ENCODE data around the gene TMEM161A.
"Not testable (repeated sequence)": the region's sequence is repeated elsewhere in the genome, so short reads cannot be mapped to it uniquely, and the experiment has no call there.

The TMEM161A gene

DNA sequence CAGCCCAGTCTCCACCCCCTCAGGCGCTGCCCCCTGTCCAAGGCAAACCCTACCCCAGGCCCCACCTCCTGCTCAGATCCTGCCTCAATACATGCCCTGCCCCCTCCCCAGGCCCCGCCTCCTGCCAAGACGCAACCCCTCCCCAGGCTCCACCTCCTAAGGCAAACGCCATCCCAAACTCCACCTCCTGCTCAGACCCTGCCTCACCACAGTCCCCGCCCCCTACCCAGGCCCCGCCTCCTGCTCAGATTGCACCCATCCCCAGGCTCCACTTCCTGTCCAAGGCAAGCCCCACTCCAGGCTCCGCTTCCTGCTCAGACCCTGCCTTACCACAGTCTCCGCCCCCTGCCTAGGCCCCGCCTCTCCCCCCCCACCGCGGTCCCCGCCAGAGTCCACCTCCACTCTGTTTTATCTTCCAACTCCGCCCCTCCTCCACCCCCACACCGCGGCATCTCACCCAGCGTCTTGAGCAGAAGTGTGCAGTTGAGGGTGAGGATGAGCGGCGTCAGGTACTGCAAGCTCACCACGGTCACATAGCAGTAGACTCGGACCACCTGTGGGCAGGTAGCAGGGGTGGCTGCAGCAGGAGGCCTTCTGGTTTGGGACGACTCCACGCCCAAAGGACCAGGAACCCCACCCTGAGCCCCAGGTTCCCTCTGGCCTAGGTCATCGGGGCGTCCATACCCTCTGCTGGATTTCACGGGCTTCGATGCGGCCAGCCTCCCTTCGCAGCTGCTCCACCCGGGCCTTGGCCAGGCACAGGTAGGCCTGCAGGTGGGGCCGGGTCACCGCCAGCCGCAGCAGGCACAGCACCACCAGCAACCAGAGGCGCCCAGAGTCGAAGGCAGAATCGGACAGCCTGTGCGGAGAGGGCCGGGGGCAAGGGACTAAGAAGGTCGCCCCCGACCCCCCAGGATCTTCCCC is 17.7 kb downstream of the TMEM161A start:
- no peak for DNase-seq

DNA sequence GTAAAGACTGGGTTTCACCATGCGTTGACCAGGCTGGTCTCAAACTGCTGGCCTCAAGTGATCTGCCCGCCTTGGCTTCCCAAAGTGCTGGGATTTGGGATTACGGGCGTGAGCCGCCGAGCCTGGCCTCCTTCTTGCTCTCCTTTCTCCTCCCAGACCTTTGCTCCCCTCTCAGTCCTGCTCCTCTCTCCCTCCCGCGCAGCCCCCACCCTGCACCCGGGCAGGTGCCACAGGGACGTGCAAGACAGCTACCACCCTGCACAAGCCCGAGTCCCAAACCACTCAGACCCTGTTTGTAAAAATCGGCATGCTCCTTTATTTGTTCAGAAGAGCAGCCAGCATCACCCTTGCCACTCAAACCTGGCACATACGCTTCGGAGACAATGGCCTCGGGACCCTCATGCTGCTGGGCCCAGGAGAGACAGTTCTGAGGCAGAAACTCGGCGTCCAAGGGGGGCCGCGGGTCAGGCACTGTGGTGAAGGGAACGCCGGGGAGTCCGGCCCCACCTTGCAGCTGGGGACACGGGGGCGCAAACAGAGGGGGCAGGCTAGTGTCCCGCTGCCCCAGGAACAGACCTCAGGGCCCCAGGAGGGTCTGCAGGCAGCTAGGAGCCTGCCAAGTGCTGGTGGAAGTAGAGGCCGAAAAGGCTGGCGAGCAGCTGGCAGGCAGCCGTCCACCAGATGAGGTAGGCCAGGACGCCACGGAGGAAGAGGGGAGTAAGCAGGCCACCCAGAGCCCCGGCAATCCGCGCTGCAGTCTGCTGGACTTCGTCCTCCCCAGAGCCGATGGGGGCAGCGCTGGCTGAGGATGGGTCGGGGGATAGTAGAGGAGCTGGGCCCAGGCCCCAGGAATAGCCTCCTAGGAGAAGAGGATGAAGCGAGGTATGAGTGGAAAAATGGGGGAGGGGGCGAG is 18.7 kb downstream of the TMEM161A start:
- no peak for DNase-seq

DNA sequence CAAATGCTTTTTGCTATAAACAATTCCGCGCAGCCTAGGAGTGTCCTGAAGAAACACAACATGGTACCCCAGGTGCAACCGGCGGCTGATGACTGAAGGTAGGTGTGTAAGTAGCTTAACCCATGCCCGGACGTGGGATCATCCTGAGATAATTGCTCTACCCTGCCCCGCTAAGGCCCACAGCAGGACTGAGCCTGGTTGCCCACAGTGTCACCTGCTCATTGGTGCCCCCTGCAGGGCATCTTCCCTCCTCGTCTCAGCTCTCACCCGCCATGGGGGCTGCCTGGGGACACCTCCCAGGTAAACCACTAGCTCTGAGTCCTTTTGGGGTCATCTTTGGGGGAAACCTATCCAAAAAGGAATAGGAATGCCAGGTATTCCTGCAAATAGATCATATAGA is 22.3 kb downstream of the TMEM161A start:
- DNase-seq = peak; percentile 50

DNA sequence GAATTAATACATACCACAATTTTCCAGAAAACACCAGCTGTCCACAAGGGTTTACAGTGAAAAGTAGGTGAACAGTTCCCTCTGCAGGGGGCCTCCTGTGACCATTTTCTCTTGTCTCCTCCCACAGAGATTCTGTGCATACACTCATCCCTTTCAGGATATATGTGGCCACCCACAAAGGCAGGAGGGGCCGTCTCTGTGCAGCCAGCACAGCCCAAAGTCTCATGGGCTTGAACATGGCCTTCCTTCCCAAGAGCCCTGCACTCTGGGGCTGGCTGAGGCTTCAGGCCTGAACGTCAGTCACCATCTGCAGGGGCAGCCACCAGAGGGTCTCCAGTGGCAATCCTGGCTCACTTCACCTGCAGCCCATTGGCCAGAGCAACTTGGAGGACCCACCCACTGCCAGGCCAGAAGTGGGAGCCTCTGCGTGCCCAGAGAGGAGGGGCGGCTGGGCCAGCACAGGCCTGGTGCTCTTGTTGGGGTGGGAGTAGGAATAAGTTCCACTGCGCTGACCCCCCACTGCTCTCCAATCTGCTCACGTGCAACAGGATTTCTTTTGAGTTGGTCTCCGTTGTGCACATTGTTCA is 25.1 kb downstream of the TMEM161A start:
- no peak for DNase-seq

DNA sequence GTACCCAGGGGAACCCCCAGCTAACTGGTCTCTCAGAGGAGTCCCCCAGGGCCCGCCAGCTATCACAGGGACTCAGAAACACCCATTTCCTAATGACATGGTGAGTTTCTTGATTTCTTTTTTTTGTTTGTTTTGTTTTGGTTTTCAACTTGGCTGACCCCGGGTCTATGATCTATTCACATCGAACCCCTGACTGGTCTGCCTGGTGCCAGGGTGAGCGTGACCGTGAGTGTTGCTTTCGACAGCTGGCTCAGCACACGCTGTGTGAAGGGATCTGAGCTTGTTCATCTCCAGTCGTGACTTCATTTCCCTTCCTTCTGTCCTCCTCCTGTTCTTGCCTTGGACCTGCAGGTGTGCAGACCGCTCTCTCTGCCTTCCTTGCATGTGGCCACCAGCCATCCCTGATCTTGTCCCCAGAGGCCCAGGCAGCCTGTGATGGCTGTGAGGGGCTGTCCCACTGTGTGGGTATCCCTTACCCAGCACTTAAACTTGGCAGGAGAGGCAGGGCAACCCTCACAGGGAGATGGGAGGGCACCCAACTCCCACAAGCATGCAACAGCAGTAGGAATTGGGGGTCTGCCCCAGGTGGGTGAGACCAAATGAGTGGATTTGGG is 26.2 kb downstream of the TMEM161A start:
- DNase-seq = no peak

DNA sequence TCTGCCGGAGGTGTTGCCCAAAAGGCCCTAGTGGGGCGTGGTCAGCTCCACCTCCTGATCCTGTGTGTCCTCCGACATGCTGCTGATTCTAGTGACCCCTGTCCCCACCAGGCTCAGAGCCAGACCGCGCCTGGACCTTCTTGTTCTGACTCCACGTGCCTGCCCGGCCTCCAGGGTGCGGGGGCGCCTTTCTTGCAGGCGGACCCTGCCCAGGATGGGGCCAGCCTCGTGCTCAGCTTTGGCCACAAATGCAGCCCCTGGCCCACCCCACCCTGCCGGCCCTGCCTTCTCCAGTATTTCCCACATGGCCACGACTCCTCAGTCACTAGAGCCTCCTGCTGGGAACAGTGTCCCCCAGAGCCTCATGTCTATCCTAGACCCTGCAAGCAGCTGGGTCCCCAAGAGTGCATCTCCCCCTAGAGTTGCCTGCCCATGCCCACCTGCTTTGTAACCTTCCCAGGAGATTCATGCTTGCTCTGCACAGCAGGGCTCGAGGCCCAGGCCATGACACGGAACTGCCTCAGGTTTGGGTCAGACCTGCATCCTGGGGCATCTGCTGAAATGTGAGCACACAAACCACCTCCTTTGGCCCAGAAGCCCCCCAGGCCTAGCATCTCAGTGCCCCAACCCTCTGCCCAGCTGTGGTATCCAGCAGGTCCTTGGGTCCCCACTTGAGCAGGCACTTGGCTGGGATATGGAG is 27.0 kb downstream of the TMEM161A start:
- DNase-seq = no peak

DNA sequence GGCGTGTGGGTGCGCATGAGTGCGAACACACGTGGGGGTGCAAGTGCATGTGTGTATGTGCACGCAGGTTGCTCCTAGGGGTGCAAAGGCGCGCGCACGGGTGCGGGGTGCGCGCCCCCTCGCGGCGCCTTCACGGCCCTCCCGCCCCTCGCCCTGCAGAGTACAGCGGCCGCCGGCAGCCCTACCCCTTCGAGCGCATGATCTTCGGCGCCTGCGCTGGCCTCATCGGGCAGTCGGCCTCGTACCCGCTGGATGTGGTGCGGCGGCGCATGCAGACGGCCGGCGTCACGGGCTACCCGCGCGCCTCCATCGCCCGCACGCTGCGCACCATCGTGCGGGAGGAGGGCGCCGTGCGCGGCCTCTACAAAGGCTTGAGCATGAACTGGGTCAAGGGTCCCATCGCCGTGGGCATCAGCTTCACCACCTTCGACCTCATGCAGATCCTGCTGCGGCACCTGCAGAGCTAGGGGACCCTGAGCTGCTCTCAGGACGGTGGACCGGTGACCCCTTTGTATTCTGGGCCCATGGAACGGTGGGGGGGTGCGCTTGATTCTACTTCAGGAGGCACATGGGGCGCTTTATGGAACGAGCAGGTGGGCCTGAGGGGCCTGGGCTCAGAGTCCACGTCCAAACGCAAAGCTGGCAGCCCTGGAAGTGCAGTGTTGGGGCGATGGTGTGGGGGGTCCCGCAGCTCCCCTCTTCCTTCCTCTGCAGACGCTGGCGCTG is 27.7 kb downstream of the TMEM161A start:
- no peak for DNase-seq

DNA sequence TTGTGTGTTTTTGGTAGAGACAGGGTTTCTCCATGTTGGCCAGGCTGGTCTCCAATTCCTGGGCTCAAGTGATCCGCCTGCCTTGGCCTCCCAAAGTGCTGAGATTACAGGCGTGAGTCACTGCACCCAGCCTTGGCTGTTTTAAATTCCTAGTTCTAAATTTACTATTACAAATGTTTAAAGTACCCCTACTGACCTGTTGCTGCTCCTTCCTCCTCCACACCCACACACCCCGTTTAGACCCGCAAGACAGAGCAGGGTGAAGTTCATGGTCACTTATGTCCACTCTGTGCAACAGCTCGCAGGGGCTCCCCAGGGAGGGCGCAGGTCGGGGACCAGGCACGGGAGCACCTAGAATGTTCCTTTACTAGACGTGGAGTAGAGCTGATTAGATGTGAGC is 28.7 kb downstream of the TMEM161A start:
- no peak for DNase-seq

DNA sequence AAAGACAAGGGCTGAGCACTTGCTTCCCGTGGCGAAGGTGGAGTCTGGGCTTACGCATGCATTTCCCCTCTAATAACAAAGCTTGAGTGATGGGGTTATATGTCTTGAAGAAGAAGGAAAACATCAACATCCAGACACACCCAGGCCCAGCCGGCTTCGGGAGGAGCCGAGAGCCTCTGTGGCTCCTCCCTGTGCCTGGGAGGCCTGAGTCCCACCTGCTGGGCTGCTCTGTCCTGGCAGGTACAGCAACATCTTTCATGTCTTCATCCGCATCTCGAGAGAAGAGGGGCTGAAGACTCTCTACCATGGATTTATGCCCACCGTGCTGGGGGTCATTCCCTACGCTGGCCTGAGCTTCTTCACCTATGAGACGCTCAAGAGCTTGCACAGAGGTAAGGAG is 30.6 kb downstream of the TMEM161A start:
- no peak for DNase-seq

DNA sequence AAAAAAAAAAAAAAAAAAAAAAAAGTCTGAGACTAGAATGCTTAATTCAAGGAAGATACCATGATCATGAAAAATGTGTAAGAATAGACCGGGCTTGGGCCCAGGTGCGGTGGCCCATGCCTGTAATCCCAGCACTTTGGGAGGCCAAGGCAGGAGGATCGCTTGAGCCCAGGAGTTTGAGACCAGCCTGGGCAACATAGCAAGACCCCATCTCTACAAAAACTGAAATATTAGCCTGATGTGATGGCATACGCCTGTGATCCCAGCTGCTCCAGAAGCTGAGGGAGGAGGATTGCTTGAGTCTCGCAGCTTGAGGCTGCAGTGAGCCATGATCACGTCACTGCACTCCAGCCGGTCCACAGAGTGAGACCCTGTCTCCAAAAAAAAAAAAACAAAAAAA is 31.3 kb downstream of the TMEM161A start:
- DNase-seq = not testable (repeated sequence)

DNA sequence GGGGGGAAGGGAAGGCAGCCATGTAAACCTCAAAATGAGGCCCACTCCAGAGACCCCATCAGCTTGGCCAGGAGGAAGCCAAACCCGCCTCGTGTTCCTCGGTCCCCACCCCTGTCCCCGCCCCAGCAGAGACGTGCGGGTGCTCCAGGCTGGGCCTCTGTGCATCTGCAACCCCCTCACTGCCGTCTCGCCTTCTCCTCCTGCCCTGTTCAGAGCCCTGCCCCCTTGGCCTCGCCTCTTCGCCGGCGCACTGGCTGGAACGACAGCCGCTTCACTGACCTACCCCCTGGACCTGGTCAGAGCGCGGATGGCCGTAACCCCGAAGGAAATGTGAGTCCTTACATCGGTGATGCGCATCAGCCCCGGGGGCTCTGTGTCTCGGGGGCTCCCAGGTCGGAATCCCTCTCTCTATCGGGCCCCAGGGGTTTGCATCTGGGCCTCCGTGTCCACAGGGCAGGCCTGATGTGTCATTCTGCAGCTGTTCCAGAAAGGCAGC is 32.2 kb downstream of the TMEM161A start:
- DNase-seq = no peak

DNA sequence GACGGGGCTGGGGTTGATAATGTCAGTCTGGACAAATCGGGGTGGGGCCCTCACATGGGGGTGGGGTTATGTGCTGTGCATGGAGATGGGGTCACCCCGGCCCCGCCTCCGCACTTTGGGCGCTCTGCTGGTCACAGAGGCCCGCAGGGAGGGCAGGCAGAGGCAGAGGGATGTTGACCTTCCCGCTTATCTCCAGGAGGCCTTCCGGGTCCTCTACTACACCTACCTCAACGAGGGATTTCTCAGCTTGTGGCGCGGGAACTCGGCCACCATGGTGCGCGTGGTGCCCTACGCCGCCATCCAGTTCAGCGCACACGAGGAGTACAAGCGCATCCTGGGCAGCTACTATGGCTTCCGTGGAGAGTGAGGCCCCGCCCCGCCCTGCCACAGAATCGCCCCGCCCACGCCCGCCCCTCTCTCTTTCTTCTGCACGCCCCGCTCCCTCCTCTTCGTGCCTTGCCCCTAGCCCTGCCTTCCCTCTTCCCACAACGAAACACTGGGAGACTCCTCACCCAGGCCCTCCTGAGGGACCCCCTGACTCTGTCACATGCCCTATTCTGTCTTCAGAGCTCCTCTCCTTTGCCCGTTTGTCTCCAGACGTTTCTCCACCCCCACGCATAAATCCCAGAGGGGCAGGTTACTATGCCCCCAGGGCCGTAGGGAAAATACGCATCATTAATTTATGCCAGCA is 32.8 kb downstream of the TMEM161A start:
- no peak for DNase-seq

DNA sequence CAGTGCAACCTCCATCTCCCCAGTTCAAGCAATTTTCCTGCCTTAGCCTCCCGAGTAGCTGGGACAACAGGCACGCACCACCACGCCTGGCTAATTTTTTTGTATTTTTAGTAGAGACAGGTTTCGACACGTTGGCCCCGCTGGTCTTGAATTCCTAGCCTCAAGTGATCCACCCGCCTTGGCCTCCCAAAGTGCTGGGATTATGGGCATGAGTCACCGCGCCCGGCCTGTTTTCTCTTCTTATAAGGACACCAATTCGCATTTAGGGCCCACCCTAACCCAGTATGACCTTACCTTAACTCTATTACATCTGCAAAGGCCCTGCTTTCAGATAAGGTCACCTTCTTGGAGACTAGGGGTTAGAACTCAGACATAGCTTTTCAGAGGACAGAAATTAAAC is 35.1 kb downstream of the TMEM161A start:
- DNase-seq = no peak

DNA sequence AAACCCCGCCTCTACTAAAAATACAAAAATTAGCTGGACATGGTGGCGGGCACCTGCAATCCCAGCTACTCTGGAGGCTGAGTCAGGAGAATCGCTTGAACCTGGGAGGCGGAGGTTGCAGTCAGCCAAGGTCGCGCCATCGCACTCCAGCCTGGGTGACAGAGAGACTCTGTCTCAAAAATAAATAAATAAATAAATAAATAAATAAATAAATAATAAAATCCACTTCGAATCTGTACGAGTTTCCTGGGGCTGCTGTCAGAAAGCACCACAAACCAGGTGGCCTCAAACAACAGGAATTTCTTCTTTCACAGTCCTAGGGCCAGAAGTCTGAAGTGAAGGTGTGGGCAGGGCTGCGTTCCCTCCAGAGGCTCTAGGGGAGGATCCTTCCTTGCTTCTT is 35.7 kb downstream of the TMEM161A start:
- DNase-seq = not testable (repeated sequence)

DNA sequence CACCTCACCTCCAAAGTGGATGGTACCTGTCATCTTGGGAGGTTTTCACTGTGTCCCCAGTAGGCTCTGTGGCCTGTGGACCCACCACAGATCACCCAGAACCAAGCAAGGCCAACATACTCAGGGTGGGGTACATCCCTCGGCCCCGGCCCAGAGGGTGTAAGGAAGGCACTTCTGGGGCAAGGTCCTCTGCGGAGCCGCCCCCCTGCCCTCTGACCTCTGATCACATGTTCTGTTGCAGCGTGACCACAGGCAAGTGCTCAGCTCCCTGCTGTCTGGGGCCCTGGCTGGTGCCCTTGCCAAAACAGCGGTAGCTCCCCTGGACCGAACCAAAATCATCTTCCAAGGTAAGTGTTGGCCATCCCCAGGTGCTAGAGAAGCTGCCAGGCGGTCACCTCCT is 36.7 kb downstream of the TMEM161A start:
- no peak for DNase-seq

DNA sequence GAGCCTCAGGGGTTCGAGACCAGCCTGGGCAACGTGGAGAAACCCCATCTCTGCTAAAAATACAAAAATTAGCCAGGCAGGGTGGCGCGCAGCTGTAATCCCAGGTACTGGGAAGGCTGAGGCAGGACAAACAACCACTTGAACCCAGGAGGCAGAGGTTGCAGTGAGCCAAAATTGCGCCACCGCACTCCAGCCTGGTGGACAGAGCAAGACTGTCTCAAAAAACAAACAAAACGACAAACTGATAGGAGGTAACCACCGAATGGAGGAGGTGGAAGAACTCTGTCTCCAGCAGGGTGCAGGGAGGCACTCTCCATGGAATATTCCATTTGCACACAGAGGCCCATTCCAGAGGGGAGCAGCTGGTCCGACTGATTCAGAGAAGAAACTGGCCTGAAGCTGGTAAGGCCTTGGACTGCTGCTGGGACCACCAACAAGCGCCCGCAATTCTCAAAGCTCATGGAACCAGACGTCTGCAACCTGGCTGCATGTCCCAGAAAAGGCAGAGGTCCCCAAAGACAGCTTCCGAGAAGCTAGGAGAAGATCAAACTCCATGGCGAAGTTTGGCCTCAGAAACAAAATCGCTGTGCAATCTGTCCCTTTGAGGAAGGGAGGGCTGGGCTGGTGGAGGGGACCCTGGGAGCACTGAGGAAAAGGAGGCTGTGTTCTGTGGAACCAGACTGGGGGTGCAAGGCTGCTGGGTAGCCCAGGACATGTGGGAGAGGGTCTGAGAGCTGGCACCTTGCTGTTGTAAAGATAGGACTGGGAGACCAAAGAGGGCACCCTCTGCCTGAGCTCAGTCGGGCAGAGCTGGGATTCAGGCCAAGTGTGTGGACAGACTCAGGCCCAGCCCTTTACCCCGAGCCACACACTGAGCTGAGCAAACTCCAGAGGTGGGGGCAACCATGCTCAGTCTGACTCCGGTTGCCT is 39.3 kb downstream of the TMEM161A start:
- no peak for DNase-seq

DNA sequence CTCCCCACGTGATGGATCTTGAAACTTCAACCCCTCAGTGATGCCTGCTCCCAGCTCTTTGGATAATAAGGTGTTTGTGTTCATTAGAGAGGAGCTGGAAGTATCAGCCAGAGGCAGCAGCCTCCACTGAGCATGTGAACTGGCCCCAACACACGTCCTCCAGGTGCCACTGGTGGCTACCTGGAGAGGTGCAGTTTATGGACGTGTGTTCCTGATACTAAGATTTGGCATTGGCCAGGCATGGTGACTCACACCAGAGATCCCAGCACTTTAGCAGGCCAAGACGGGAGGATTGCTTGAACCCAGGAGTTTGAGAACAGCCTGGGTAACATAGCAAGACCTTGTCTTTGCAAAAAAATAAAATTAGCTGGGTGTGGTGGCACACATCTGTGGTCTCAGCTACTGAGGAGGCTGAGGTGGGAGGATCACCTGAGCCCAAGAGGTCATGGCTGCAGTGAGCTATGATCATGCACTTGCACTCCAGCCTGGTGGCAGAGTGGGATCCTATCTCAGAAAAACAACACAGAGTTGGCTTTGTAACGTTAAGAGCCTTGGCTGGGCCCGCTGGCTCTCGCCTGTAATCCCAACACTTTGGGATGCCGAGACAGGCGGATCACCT is 40.1 kb downstream of the TMEM161A start:
- no peak for DNase-seq

DNA sequence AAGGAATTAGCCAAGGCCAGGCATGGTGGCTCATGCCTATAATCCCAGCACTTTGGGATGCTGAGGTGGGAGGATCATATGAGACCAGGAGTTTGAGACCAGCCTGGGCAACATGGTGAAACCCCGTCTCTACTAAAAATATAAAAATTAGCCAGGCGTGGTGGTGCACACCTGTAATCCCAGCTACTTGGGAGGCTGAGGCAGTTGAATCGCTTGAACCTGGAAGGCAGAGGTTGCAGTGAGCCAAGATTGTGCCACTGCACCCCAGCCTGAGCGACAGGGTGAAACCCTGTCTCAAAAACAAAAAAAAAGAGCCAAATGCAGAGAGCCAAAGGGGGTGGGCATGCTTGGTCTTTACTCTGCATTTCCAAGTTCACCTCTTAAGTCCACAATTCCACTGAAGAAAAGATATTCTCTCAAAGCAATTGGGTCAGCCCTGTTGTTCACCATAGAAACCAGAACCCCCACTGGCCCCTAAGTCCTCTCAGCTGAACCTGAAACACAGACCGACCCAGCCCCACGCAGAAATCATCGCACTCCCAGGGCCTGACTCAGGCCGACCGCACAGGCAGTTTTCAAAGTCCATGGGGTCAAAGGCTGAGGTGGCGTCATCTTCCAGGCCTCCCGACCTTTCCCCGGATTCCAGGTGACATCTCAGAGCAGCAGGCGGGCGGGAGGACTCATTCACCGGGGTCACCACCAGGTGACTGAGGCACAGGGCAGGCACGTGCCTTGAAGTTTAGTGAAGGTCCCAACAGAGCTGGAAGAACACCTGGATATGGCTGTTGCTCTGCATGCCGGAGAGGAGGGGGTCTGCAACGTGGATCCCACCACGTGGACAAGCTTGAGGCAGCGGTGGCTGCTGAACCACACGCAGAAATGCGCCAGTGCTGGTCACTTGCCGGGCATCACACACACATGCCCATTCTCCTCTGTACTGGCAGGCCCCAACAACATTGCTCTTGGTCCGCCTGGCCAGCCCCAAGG is 41.3 kb downstream of the TMEM161A start:
- no peak for DNase-seq

All from activated naive CD4-positive, alpha-beta T cell treated with anti-CD3 and anti-CD28 coated beads, Interleukin-2, amount 50 U/mL, for 16 hours (primary cell).